Measurements from ENCODE around the gene CCDC146.
A peak's percentile ranks its signal among the peaks of the same experiment; 100 is the strongest.

CCDC146 gene

DNA sequence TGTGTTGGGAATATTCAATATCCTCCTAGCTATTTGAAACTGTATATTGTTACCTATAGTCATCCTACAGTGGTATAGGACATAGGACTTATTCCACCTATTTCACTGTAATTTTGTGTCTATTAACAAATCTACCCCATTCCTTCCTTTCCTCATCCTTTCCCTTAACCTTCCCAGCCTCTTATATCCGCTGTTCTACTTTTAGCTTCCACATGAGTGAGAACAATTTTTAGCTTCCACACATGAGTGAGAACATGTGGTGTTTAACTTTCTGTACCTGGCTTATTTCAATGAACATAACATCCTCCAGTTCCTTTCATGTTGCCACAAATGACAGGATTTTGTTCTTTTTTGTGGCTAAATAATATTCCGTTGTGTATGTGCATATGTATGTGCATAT, 173.1 kb downstream of the CCDC146 start:
- no peak for DNase-seq

DNA sequence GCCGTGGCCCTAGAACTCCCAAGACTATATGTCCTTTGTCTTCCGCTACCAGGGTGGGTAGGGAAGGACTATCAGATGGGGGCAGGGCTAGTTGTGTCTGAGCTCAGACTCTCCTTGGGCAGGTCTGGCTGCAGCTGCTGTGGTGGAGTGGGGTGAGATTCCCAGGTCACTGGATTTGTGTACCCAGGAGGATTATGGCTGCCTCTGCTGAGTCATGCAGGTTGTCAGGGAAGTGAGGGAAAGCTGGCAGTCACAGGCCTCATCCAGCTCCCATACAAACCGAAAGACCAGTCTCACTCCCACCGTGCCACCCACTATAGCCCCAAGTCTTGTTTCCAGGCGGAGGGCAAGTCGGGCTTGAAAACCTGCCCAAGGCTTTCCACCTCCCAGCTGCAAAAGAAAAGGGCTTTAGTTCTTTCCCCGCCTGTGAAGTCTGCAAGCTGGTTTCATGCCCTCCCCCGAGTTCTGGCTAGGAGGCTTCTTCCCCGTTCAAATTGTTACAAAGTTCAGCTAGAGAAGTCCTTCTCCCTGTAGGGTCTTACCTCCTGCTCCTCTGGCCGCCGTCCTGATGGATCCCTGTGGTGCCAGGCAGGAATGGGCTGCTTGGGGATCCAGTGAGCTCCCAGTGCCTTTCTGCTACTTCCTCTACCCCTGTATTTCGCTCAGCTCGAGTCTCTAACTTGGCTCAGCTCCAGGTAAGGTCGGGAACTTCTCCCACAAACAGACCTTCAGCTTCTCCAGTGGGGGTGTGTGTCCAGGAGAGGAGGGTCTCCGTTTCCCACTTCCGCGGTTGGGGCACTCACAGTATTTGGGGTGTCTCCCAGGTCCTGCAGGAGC, 184.0 kb downstream of the CCDC146 start:
- DNase-seq = no peak

DNA sequence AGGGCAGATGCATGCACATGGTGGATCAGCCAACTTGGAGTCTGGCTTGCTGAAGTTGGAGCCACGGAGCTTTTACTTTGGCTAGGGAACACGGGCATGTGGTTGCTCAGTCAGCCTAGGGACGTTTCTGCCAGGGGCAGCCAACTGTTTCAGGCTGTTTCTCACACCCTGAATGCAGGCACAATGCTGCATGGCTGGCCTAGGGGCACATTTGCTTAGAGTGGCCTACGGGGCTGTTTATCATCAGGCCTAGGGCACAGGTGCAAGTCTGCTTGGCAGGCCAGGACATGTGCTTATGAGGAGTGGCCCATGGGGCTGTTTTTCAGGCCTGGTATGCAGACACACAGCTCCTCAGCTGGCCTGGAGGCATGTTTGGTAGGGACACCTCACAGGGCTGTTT, 186.4 kb downstream of the CCDC146 start:
- no peak for DNase-seq

DNA sequence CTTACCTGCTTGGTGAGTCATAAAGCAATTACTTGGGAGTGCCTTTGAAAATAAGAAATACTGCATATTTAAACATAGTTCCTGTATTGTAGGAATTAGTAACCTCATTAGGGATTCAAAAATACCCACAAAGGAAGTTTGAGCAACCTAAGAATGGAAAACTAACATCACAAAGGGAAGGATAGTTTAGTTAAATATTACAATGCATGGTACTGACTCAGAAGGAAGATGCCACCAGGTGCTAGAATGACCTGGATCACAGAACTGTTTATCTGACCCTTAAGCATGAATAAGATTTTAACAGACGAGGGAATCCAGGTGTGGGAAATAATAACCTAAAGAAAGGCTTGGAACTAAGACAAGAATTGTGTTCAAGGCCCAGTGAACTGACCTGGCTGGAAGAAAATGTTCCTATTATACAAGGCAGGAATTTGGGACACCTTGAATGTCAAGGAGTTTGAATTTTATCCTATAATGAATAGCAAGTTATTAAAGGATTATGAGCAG, 187.4 kb downstream of the CCDC146 start:
- no peak for DNase-seq

DNA sequence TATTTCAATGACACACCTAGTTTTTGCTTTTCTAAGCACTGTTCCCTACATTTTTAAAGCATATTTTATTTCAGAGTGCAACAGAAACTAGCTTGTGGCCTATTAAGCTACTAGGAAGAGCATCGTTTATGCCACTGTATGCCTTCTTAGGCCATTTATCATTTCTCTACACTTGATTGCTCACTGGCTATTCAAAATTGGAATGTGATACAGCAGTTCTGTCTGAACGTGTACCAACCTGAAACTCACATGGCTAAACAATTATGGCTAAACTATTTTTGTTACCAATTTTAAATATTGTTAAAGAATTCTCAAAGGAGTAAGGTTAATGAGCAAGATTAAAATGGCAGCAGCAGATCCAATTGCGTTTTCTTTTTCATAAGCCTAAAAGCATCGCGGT, 188.6 kb downstream of the CCDC146 start:
- no peak for DNase-seq

DNA sequence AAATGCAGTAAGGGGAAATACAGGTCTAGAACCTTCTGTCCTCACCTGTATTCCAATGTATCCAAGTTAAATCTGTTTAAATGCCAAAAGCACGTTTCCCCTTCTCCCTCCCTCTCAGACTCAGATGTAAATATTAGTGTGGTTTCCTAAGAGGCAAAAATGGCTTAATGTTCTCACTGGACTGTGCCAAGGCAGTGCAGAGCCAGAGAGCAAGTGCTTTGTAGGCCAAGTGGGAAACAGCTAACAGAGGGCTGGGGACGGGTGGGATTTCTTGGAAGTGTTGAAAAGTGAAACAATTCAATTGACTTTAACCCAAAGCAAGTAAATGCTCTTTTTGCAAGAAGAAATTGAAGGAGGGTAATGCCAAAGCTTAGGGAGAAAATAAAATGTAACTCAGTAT, 190.7 kb downstream of the CCDC146 start:
- DNase-seq = no peak

DNA sequence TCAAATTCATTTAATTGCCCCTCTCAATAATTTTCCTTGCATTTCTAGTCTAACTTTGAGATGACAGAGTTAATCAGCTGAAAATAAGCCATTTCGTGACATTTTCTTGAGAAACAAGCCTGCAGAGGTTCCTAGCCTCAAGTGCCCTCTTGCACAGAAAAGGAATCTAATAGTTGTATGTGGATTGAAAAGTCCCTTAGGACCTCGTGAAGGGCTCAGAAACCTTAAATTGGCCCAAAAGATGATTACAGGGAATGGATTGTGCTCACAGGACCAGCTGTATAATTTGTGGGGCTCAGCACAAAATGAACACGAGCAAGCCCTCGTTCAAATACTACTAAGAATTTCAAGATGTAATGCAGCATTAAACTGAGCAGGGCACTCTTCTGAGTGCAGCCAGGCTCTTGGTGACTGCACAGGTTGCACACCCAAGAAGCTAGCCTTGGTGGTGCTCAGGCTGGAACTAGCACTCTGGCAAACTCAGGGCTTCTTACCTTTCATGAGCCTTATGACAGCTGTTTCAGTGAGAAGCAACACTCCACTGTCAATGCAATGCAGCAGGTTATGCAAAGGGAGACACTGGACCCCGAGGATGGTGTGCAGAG, 191.6 kb downstream of the CCDC146 start:
- no peak for DNase-seq

DNA sequence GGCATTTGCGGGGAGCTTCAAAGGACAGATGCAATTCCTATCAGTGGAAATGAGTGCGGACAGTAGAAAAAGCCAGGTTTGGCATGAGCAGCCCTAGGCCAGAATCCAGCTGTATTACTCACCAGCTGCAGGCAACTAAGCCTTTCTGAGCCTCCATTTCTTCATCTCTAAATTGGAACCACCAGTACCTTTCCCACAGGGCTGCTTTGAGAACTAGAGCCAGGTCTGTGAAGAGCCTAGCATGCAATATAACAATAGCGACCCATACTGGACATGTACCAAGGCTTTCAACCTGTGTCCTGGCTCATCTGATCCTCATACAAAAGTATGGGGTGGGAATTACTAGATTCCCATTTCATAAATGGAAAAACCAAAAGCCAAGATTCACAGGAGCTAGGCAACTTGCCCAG, 192.8 kb downstream of the CCDC146 start:
- no peak for DNase-seq

DNA sequence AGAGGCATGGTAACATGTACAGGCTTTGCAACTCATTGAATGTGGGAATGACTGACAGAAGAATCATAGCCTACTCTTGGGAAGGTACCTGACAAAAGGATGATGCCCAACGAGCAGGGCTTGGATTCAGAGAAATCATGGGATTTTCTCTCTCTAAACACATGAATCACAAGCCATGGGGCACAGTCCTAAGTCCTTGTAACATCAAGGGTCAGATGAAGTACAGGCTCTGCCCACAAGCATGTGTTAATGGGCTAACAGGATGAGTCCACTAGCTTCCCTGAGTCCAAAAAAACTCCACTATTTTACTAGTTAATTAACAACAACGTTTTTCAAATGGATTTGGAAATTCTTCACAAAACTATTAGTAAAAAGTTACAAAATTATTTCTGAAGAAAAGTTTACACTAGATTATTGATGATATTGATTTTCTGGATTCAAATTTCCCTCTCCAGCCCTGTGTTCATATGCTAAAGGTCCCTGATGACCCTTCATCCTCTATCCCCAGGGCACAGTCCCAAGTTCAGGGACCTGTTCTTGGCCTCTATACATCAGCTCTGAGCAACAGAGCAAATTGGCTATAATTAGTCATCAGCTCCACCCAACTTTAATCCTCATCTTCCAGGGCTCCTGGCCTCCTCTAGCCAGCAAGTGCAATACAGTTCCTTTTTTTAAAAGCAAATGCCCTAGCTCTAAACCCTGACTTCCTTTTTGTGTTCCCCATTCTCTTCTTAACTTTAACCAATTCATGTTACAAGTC, 194.0 kb downstream of the CCDC146 start:
- no peak for DNase-seq

DNA sequence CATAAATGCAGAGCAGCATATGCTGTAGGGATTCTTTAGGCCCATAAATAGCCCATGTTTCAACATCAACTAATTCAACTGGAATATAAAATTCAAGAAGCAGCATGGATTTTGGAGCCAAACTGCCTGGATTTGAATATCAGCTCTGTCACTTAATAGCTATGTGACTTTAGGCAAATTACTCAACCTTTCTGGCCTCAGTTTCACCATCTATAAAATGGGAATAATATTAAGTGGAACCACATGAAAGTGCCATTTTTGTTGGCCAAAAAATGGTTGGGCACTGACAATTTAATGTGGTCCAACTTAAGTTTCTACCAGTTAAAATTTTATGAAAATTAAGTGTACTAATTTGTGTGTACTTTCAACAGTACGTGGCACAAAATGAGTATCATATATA, 195.6 kb downstream of the CCDC146 start:
- DNase-seq = no peak

DNA sequence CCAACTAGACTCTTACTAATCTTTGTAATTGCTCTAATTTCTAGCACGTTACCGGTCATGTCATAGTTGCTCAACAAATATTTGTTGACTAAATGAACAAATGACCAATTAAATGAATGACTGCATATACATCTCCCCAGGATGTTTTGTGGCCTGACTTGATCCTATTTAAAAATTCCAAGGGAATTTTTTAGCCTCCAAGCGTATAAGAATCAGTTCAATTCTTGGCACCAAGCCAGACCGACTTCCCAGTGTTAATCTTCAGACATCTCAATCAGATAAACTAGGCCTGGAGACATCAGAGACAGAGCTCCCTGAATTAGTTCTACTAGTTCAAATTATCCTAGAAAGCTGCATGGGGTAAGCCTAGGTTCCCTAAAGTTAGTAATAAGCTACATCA, 197.7 kb downstream of the CCDC146 start:
- no peak for DNase-seq

DNA sequence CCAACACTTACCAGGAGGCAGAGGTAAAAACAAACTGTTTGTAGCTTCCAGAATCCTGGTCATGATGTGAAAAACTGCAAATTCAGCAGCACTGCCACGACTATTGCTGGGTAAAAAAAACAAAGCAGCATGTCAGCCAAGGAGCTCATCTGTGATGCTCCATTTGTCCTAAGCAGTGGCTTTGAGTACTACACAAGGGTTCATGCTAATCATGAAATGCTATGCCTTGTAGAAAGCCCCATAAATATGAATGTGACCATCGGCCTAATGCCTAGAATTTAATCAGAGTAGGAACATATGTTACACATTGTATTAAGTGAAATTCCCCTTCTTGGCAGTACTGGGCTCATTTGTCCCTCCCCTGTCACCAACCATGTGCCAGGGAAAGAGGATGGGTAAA, 198.3 kb downstream of the CCDC146 start:
- DNase-seq = no peak

DNA sequence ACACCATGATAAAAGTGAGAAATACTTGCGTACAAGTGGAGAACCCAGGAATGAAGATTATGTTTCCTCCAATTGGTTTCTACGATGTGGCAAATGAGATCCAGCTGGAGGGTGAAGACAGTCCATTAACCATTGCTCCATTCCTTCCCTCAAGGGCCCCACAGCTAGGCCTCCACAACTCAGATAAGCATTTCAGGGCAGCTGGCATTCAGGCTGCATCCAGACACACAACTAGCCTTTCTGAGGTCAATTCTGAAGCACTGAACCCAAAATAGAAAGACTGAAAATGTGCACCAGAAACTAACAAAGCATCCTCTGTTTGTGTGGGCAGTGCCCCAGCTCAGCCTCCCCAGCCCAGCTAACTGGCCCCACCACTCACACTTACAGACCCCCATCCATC, 198.9 kb downstream of the CCDC146 start:
- no peak for DNase-seq

DNA sequence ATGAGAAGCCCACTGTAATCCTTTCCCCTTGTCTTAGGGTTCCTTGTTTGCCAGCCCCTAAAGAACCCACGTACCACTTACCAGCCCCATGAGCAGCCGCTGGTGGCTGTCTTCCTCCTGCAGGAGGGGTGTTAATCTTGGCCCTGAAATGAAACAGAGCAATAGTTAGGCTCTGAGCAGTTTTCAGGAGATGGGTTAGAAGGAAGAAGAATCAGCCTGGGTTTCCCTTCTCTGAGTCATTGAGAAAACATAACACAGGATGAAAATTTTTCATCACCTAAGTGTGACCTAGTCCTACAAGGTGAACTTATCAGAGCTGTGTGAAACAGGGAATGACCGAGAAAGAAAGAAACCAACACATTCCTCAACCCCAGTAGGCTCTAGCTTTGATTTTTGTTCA, 203.7 kb downstream of the CCDC146 start:
- DNase-seq = no peak

DNA sequence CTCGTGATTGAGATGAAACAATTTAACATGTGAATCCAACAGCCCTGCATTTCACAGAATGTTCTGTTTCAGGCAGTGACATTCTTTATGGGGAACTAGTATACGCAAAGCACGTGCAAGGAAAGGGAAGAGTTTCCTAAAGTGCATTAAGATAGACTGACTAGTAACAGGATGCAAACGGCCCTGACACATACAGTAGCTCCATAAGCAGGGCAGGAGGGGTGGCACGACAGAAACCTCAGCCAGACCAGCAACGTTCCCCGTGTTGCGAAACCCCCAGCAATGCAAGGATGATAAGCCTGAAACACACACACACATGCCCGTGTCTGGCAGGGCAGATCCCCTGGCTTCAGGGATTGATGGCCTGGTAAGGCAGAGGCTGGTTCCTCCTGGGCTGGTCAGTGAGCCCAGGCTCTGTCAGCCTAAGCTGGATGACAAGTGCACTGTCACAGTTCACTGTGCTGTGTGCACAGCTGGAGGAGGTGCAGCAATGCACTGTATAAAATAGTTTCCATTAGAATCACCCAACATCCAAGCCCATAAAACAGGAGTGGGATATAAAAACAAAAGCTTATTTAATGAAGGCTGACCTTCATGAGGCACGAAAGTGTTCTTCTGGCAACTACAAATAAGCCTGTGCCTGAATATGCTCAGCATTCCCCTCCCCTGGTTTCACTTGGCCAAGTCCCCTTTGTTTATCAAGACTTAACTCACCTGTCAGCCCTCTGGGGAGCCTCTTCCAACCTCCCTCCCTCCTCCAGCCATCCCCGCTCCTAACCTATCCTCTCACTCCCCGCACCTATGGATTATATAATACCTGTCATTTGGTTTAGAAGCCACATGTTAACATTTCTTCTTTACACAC, 204.9 kb downstream of the CCDC146 start:
- no peak for DNase-seq

DNA sequence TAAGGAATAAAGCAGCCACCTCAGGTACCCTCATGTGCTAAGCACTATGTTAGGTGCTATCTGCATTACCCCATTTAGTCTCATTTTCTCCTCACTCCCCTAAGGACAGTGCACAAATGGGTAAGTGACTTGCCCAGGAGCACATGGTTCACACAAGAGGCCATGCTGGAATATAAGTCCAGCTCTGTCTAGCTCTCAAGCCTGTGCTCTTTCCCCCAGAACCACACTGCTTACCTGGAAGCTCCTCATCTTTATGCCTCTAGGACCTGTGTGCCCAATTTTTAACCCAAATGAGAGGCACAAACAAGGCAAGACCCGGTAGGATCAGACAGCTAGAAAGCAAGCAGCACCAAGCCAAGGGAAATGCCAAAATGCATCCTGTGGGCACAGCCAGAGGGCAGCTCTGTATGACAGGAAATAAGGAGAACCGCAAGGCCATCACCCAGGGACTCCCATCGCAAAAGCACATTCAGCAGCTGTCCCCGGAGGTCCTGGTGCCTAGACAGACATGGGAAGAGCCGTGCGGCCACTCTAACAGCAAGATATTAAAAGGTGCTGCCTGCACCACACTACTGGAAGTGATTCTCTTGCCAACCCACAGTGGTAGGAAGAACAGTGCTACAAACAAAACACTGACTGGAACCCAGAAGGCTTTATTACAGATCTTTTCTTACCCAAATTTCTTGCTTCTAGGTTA, 205.7 kb downstream of the CCDC146 start:
- DNase-seq = no peak

DNA sequence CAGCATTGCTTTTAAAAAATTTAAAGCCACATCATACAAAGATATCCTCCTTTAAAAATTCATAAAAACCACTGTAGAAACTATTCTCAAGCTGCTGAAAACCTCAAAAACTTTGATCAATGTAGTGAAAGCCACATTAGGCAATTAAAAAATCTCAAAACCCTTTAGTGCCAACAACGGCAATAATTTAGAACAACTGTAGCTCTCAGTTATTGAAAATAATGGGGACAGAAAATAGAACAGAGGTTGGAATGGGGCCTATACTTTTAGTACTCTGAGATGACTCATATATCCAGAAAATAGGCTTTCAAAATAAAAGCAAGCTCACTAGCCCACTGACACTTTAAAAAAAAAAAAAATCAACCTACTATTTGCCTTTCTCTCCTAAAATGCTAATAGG, 206.3 kb downstream of the CCDC146 start:
- no peak for DNase-seq

DNA sequence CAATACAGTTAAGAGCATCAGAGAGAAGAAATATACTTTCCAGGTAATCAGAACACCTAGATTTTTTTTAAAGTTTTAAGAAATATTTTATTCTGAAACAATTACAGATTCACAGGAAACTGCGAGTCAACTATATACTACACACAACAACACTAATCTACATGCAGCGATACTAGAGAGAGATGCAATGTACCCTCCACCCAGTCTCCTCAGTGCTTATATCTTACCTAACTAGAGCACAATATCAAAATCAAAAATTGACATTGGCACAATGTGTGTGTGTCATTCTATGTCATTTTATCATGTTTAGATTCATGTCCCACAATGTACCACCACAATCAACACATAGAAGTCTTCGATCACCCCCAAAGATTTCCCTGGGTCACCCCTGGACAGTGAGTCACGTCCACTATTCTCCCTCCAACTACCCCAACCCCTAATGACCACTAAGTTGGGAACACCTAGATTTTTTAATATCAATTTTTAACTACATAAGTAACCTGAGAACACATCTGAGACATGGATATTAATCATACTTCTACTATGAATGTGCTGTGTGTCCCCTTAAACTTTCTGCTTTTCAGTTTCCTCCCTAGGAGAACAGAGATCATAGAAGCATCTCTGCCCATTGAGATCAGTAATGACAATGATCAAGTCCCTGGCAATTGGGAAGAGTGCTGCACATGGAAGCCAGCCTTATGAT, 207.2 kb downstream of the CCDC146 start:
- DNase-seq = no peak

DNA sequence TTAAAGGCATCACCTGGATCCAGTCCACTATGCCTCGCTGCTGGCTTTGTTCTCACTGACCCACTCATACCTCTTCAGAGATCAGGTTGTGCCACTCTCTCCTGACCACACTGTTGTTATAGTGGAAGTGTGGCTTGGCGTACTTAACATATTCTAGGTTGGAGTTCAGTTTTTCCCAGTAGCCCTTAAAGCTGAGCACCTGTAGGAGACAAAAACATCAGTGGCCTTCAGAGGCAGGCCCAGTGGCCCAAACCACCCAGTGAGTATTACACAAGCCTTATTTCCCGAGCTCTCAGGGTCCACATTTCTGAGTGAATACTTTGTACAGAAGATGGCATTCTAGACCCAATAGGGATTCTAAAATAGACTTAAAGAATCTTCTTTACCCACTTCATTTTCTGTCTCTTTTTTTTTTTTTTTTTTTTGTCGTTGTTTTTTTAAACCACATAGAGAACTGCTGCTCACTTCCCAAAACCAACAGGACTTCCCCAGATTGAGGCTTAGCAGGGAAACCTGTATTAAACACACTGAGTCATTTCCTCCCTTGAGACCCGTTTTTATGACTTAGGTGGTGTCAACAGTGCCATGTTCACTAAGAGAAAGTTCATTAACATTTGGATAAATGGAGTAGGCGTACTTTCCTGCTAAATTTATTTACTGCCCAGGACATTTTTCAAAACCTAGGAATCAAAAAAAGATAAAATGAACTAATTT, 207.9 kb downstream of the CCDC146 start:
- DNase-seq = no peak

DNA sequence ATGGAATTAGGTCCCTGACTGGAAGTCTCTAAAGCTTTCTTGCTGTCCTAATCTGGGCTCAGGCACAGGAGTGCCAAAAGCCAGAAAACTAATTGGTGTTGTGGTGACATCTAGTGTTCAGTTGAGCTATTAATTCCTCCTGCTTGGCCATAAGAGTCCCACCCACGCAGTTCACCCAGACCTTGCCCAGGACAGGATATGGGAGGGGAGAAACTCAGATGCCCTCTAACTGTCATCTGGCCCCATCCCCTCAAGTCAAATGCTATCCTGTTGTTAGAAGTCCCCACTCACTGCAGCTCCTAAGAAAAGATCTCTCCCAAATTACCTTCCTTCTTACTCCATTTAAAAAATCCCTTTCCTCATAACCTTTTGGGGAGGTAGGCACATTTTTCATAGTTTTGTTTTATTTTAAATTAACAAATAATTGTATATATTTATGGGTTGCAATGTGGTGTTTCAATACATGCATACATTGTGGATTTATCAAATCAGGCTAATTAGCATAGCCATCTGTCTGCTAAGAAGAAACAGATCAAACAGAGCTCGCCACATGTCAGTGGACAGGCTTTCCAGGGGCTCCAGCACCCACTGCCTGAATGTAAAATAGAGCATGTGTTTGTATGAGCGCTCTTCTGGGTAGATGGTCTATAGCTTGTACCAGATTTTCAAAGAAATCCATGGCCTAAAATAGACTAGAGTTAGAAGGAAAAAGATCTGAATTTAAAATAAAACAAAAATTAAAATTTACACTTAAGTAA, 209.7 kb downstream of the CCDC146 start:
- peak in 1 of 2 experiments; percentile 22 for DNase-seq

Data from cerebellar nuclear complex (tissue), 1 donor.